ENCODE results near the gene SFTPA2.
"Not testable (repeated sequence)": the region's sequence is repeated elsewhere in the genome, so short reads cannot be mapped to it uniquely, and the experiment has no call there.

The SFTPA2 gene

DNA sequence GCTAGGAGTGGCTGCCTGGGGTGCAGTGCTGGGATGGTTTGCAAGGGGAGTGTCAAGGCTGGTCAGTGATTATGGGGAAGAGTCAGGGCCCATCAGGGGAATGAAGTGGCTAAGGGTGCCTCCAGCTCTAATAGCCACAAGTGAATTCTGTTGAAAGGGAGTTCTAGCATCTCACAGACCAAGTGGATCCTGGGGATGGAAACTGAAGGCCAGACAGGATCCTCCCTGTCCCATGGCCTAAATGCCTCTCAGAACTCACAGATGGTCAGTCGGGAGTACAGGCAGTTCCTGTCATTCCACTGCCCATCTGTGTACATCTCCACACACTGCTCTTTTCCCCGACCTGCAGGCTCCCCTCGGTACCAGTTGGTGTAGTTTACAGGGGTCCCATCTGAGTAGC is 3.2 kb downstream of the SFTPA2 start:
- not testable (repeated sequence) for DNase-seq

DNA sequence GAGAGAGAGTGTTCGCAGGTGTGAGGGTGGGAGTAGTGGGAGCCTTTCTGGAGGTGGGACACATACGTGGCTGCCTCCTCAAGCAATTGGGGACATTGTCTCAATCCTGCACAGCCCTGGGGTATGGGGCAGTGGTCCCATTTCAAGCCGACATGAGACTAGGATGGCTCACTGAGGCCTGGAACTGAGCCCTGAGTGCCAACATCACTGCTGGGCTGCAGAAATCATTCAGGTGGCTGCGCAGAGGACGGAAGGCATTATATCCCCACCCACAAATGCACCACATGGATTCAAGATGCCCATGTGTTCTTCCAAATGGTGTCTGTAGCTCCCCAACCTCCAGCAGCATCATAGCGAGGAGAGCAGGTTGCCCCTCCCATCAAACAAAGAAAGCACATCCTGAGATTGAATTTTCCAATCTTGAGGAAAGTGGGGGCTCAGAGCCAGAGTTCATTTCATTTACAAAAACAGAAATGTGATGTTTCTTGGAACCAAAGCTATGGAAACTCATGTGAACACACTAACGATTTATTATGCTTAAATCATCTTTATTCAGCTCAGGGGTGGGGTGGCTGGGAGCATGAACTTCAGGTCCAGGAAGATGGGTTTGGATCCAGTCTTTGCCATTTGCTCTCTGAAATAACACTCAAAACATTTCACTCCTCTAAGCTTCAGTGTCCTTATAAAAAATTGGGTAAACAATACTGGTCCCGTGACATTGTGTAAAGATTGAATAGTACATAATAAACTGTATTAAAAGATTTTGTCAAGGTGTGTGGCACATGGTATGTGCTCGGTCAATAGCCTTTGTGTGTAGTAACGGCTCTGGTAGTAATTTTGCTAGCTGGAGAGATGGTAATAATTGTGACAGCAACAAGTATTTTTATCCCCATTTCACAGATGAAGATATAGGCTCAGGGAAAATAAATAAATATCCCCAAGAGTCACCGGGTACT is 4.6 kb downstream of the SFTPA2 start:
- DNase-seq: no peak

DNA sequence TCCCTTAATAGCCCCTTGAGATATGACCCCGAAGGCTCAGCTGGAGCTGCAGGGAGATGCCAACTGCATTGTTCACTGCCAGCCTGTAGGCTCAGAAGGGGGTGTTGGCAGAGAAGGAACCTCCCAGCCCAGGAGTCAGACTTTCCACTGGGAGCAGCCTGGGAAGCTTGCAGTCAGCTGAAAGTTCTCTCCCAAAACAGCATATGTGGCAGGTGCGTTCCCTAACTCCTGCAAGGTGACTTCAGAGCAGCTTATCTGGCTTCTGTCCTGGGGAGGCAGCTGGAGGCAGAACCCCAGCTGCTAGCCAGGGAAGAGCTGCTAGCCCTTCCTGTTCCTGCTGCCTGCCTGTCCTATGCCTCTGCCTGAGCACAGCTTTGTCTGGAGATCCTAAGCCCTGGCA is 8.1 kb downstream of the SFTPA2 start:
- DNase-seq: no peak

DNA sequence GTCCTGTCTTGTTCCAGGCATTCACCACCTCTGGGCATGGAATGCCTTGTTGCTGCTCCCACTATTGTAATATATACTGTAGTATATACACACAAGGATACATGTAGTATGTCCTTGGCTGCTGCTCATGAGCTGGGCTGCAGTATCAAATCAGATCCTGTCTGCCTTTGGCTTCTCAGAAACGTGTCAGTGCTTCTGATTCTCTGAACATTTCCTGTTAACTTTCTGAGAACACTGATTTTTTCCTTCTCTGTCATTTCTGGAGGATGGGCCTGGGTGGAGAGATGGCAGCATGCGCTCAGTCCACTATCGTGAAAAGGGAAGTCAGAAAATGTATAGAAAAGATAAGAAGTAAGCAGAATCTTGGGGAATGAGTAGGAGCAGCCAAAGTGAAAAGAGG is 12.2 kb downstream of the SFTPA2 start:
- DNase-seq: no peak

DNA sequence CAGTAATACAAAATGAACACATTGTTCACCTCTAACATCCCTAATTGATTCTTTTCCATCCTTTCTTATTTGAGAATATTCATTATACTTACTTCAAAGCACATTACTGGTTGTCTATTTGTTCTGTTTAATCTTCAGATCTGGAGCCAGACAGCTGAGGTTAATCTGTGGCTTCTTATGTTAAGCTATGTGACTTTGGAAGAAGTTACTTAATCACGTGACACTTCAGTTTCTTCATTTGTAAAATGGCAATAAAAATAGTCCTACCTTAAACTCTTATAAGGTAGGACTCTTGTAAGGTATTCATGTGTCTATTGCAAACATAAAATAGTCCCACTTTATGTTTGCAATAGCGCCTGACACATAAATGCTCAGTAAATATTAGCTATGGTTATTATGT is 13.1 kb downstream of the SFTPA2 start:
- DNase-seq: not testable (repeated sequence)

DNA sequence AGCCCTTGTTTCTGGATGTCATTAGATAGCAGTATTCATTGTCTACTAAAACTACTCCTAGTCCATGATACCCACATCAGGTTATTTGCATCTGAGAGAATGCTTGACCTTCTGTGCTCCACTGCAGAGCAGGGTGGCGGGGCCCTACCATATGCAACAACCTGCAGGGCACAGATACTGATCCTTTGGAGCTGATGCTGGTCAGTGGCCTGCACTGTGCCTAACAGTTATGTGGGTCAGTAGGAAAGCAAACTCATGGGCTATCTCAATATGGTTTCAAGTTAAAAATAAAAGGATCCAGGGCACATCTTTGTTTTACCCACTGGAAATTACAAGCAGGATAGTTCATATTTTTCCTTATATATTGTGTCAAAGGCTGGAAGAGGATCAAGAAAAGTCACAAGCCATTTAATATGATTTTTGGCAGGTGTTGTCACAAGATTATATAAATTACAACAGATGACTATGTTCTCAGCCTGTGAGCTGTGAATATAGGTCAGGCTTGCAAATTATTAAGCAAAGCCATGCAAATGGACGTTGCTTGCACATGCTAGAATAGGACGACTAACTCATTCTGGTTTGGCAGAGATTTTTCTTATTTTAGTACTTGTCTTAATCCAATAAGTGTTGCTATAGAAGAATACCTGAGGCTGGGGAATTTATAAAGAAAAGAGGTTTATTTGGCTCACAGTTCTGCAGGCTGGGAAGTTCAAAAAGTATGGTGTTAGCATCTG is 15.1 kb downstream of the SFTPA2 start:
- DNase-seq: not testable (repeated sequence)

DNA sequence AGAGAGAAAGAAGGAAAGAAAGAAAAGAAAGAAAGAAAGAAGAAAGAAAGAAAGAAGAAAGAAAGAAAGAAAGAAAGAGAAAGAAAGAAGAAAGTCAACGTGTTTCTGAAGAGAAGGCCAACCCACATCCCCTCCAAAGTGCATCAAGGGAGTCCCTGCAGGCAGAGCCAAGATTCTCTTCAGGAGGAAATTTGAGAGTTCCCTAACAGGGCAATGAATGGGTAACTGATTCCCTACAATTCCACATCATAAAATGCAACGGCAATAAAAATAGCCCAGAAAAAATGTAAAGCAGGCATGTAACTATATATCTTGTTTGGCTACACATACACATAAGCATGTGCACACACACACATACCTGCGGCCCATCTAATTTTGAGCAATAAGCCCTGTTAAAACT is 15.8 kb downstream of the SFTPA2 start:
- not testable (repeated sequence) for DNase-seq

DNA sequence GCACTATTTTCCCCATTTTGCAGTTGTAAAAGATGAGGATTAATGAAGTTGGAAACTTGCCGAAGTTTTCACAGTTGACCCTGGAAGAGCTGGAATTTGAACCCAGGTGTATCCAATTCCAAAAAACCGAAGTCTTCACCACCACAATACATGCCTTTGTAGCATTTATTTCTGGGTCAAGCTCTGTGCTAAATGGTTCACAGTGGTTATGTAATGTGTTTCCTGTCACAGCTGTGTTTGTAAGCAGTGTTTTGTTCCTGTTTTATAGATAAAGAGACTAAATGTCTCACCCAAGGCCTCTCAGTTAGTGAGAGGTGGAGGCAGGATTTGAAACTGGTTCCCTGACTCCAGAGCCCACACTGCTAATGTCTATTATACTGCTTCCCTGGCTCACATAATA is 17.6 kb downstream of the SFTPA2 start:
- no peak for DNase-seq

DNA sequence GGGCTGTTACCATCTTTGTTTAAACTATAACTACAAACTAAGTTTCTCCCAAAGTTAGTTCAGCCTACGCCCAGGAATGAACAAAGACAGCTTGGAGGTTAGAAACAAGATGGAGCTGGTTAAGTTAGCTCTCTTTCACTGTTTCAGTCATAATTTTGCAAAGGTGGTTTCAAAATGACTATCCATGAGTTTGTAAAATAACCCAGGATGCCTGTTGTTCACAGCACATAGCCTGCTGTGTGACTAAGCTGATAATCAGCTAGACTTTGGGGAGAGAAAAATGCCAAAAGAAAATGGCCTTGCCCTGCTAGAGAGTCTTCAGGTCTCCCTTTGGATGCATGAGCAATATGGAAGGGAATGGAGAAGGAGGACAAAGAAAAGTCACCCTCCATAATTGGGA is 19.3 kb downstream of the SFTPA2 start:
- DNase-seq: not testable (repeated sequence)

DNA sequence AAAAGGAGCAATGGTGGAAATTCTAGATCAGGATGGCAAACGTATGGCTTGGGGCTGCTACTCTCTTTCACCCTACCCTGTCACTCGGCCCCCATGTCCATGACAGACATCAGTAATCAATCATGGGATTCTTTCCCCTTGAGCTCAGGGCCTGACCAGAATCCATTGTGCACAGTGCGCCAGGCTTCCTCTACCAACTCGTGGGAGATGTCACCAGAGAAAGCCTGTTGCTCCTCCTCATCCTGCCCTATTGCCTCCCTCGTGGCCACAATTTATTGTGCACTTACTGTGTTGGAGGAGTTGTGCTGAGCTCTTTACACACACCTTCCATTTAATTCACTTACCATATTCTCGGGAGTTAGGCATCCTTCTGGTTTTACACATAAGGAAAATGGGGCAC is 21.9 kb downstream of the SFTPA2 start:
- DNase-seq: not testable (repeated sequence)

DNA sequence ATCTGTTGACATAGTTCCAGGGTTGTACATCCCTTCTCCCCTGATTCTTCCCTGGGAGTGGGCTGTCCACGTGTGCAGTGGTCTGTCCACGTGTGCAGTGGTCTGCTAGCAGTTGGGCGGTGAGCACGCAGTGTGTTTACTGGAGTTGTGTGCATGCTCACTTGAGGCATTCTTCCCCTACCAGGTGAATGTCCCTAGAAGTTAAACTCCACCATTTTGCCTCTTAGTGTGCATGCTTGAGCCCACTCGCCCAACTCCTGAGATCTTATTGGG is 26.4 kb downstream of the SFTPA2 start:
- not testable (repeated sequence) for DNase-seq

DNA sequence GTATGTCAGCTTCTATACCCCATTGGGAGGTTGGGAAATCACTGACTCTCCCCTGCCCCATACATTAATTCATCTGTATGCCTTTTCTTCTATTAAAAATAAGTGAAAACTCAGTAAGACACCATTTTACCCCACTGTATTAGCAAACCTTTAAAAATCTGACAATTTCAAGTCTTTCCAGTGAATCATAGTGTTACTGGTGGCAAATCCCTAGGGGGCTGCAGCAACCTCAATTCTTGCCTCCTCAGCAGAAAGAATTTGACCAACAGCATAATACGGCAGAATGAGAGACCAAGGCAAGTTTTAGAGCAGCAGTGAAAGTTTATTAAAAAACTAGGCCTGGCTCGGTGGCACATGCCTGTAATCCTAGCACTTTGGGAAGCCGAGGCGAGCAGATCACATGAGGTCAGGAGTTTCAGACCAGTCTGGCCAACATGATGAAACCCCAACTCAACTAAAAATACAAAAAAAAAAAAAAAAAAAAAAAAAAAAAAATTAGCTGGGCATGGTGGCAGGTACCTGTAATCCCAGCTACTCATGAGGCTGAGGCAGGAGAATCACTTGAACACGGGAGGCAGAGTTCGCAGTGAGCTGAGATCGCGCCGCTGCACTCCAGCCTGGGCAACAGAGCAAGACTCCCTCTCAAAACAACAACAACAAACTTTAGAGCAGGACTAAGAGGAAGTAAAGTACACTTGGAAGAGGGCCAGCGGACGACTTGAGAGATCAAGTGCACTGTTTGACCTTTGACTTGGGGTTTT is 26.9 kb downstream of the SFTPA2 start:
- not testable (repeated sequence) for DNase-seq

DNA sequence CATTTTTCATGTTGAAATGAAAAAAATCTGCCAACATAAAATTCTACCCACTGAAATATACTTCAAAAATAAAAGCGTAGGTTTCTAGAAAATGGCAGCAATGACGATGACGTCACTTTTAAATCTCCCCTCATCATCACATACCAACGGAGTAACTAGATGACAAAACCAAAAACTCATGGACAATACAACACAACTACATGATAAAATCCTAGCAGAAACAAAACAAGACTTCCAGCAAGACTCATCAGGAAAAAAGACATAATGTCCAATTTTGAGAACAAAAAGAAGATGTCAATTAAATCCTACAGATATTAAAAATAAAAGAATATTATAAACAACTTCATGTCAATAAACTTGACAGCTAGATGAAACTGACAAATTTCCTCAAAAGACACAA is 31.9 kb downstream of the SFTPA2 start:
- not testable (repeated sequence) for DNase-seq

DNA sequence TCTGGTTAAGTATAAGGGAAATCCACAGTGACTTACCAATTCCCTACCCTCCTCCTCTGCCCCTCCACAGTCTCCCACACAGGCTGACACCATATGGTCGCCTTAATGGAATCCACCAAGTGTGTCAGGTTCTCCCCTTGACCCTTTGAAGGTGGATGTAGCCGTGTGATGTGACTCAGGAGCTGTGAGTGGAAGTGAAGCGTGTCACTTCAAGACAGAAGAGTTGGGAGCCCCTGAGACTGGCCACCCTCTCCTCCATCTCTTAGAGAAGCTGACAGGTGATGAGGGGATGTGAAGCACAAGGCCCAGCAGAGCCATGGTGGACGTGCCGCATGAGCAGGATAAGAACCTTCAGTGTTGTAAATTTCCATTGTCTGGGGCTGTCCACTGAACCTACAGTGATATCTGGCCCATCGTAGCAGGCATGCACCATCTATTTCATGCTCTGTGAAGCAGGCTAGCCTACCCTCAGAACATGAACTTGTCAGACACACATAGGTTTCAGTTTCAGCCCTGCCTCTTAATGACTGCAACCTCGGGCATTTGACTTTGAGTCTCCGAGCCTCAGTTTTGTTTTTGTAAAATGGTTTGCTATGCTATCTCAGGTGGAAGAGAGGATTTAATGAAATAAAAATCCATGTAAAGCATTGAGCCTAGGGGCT is 35.0 kb downstream of the SFTPA2 start:
- not testable (repeated sequence) for DNase-seq

DNA sequence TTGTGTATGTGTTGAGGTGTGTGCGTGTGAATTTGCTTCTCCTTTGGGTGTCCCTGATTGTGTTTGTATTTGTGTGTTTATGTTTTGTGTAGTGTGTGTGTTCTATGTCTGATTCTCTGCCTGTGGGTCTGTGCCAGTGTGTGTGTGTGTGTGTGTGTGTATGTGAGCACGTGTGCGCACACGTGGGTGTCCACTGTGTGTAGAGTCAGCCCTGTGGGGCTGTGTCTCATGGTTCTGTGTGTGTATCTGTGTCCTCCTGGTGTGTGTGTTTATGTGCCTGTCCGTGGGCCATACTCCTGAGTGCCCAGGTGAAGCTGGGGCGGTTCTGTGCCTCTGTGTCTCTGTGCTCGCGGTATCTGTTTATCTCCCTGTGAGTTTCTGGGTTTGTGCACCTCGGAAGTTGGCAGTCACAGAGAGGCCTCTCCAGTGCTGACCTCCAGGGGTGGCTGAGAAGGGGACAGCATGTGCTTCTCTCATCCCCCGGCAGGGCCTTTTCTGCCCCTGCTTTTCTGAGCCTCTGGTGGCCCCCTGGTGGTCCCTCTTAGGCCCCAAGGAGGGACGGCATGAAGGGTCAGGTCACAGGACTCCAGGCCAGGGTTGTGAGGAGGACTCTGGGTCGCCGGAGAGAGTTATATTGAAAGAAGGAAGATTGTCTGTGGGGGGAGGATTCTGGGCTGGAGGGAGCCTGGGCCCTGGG is 36.9 kb downstream of the SFTPA2 start:
- not testable (repeated sequence) for DNase-seq

DNA sequence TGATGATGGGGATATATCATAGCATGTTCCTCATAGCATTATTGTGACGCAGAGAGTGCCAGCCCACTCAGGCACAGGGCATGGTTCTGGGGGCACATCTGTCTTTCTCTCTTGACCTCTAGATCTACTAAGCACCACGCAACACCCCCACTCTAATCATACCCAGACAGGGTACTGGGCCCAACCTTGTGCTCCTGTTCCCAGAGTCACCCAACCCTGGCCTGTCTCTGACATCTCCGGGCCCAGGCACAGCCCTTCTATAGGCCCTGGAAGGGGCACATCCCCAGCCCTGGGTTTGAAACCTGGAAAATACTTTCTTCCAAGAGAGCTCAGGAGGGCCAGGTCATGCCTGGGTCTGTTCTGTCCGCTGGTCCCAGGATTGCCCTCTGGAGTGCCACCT is 37.7 kb downstream of the SFTPA2 start:
- not testable (repeated sequence) for DNase-seq

DNA sequence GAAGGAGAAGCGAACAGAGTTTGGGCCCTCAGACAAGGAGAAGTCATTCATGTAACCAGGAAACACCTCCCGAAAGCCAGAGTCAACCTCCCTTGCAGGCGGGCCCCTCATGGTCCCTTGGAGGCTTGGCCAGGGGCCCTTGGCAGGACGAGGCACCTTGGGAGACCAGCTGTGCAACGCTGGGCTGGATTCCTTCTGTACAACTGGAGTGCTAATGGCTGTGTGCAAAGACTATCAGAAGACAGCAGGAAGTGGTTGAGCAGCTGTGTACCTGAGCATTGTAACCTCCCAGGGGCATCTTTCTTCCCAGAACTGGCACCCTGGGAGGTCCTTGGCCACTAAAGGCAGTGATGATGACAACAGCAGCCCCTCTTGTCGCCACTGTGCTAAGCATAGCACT is 38.5 kb downstream of the SFTPA2 start:
- not testable (repeated sequence) for DNase-seq

DNA sequence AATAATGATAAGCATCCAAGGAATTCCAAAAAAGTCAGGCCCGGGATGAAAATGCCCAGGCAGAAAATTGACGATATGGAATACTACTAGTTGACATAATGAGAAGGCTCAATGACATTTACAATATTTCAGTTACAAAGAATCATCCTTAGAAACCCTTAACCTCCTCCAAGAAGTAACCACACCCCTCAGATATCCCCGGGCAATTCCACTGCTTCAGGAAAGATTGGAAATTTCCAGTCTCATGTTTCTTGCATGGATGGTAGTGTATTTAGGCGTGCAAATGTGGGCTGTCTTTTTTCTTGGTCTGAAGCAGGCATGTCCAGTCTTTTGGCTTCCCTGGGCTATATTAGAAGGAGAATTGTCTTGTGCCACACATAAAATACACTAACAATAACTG is 42.6 kb downstream of the SFTPA2 start:
- DNase-seq: not testable (repeated sequence)

DNA sequence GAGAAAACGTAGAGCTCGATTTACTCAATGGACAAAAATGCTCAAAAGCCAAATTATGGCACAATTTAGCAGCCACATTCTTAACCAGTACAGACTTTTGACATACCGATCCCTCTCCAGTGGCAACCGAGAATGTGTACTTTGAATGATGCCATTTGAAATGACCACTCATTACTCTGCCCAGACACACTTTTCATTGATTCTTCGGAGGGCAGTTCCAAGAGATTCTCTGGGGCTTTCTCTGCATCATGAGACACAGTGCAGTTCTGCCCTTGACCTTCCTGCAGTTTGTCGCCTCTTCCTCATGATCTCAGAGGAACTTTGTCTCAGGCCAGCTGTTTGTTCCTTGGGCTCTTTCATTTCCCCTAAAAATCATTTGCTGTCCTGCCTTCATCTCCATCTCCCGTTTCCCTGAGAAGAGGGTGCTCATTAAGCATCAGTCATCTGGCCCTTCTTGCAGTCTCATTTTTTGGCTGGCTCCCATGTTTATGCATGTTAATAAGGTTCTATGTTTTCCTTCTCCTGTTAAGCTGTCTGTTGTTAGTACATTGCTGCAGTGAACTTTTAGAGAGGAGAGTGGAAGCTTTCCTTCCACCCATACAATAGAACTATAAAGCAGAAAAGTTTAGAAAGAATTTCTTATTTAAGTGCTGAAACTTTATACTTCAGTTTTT is 43.5 kb downstream of the SFTPA2 start:
- not testable (repeated sequence) for DNase-seq

DNA sequence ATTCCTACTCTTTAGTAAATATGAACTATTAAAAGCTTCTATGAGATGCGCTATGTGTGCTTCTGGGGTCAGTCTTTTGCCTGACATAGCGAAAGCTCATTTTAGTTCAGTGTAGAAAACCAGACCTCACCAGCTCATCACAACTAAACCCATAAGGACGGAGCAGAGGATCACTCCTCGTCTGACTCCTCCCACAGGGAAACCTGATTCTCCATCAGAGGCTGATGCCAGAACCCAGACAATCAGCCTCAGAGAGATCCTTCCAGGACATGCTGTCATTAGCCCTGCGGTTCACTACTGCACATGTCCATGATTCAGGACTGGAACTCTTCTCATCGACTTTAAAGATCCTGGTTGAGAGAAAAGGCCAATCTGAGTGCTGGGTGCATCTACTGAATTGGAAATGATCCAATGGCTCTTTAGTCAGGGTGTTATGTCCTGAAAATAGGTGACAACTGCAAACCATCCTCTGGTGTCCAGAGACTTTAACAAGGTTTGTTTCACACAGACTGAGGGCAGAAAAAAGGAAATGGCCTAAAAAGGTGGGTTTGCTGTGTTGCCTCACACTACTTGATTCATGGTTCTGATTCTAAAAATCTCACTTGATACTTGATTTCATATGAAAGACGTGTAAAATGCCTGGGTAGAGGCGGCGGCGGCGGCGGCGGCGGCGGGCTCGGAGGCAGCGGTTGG is 48.2 kb downstream of the SFTPA2 start, which contains the start of gene EIF5AL1:
Gene EIF5AL1, plus strand, starts transcription at position 643 of the 693 bp plus-strand sequence. CDS start 117 bp downstream, outside the sequence.
- not testable (repeated sequence) for DNase-seq

Data from stimulated activated CD4-positive, alpha-beta T cell treated with anti-CD3 and anti-CD28 coated beads, Interleukin-1b, Interleukin-23, amount 100 ng/mL, for 48 hours (primary cell).